HS-27A (cell line): ENCODE data around the gene EVI5L.

Source experiments
- DNase-seq: peaks from one replicate; pipeline ENCODE4 v3.0.0-alpha.2; 2012; ENCODE audit warnings: low read depth, missing footprints

Gene EVI5L

GRCh38 chr19:7817801-7818200 lies 12.2 kb upstream of the EVI5L start:
- DNase-seq: no peak

GRCh38 chr19:7818806-7819205 lies 11.2 kb upstream of the EVI5L start:
- no peak for DNase-seq

GRCh38 chr19:7819337-7819736 lies 10.7 kb upstream of the EVI5L start:
- no peak for DNase-seq

GRCh38 chr19:7820588-7820987 lies 9.4 kb upstream of the EVI5L start:
- DNase-seq: no peak

- DNase-seq: no peak
Measured at GRCh38 chr19:7822910-7823515, 7.0 kb upstream of the EVI5L start.

GRCh38 chr19:7823686-7824301 lies 6.2 kb upstream of the EVI5L start:
- no peak for DNase-seq

- no peak for DNase-seq
Measured at GRCh38 chr19:7829166-7829520, 875 bp upstream of the EVI5L start.

- no peak for DNase-seq
Measured at GRCh38 chr19:7830272-7830771, 304 bp downstream of the EVI5L start.

GRCh38 chr19:7830823-7831222 lies 805 bp downstream of the EVI5L start:
- no peak for DNase-seq

- DNase-seq: no peak
Measured at GRCh38 chr19:7831452-7831851, 1.4 kb downstream of the EVI5L start.

GRCh38 chr19:7832009-7832408 lies 2.0 kb downstream of the EVI5L start:
- no peak for DNase-seq

- DNase-seq: no peak
Measured at GRCh38 chr19:7832781-7833180, 2.8 kb downstream of the EVI5L start.

- no peak for DNase-seq
Measured at GRCh38 chr19:7833225-7834099, 3.4 kb downstream of the EVI5L start.

- DNase-seq: no peak
Measured at GRCh38 chr19:7839476-7839875, 9.5 kb downstream of the EVI5L start.

GRCh38 chr19:7840629-7841028 lies 10.6 kb downstream of the EVI5L start:
- no peak for DNase-seq

GRCh38 chr19:7841751-7842660 lies 12.0 kb downstream of the EVI5L start:
- DNase-seq: no peak

- no peak for DNase-seq
Measured at GRCh38 chr19:7842661-7843294, 12.8 kb downstream of the EVI5L start.

GRCh38 chr19:7843521-7843920 lies 13.5 kb downstream of the EVI5L start:
- DNase-seq: no peak

GRCh38 chr19:7844405-7844804 lies 14.4 kb downstream of the EVI5L start:
- DNase-seq: no peak

GRCh38 chr19:7844951-7845350 lies 14.9 kb downstream of the EVI5L start:
- DNase-seq: no peak

- no peak for DNase-seq
Measured at GRCh38 chr19:7845390-7846154, 15.6 kb downstream of the EVI5L start.
